Glomerular visceral epithelial cell (primary cell): ENCODE measurements around the gene CAPN15.

Experiments used
- DNase-seq: peaks from one replicate; pipeline ENCODE4 v3.0.0-alpha.2; 2016; ENCODE audit errors: extremely low spot score

Gene CAPN15

DNA sequence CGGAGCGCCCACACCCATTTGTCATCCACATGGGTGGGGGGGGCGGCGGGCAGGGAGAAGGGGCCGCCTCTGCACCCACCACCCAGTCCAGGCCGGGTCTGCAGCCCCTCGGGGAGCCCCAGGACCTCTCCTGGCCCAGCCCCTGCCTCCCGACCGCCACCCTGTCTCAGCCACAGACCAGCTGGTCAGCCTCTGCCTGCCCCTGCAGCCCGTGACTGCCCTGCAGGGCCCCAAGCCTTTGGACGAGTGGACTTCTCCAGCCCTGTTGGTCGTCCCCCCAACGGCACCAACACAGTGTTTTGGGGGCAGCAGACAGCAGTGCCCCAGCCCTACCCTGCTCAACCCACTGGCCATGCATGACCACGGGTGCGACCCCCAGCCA lies 33.9 kb downstream of the CAPN15 start:
- DNase-seq: no peak

DNA sequence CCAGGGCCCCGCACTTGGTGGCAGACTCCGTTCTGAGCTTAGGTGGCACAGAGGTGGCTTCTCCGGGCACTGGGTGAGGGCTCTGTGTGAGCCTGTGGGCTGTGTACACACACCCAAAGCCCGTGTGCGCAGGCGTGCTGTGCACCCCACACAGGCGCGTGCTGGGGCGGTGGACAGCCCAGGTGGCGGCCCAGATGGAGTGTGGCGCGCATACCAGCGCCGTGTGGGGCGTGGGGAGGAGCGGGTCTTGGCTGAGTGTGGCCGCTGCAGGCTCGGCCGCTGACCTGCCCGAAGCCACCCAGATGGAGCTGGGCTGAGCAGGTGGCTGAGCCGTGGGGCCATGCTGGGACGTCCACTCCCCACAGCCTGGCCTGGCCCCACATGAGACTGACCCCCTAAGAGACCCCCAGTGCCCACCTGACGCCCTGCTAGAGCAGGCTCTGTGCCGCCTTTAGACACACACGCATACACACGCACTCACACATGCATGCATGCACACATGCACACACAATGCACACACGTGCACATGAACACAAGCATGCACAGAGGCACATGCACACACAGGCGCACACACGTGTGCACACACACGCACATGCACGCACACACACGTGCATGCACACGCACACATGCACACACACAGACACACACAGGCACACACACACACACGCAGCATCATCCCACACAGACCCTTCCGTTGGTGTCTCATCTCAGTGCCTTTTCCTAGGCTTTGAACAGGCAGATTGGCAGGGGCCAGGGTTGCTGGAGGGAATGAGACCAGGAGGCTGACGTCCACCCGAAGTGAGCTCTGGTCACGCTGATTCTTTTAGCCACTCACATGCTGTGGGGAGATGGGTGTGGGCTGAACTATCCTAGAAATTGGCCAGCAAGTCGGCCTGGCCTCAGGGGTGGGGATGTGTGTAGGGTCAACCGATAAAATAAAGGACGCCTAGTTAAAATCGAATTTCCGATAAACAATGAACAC lies 34.7 kb downstream of the CAPN15 start:
- no peak for DNase-seq

DNA sequence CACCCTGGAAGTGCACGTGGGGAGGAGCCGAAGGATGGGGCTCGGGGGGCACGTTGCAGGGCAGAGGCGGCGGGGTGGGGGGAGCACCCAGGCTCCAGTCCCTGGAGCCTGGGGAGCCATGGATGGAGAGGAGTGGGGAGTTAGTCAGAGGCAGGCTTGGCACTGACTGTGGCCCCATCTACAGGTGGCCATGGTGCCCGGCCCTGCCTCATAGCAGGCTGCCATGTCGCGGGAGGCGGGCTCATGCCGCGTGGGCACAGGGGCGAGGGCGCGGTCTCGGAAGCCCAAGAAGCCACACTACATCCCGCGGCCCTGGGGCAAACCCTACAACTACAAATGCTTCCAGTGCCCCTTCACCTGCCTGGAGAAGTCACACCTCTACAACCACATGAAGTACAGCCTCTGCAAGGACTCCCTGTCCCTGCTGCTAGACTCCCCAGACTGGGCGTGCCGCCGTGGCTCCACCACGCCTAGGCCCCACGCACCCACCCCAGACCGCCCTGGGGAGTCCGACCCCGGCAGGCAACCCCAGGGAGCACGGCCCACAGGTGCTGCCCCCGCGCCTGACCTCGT lies 35.6 kb downstream of the CAPN15 start:
- DNase-seq: no peak

DNA sequence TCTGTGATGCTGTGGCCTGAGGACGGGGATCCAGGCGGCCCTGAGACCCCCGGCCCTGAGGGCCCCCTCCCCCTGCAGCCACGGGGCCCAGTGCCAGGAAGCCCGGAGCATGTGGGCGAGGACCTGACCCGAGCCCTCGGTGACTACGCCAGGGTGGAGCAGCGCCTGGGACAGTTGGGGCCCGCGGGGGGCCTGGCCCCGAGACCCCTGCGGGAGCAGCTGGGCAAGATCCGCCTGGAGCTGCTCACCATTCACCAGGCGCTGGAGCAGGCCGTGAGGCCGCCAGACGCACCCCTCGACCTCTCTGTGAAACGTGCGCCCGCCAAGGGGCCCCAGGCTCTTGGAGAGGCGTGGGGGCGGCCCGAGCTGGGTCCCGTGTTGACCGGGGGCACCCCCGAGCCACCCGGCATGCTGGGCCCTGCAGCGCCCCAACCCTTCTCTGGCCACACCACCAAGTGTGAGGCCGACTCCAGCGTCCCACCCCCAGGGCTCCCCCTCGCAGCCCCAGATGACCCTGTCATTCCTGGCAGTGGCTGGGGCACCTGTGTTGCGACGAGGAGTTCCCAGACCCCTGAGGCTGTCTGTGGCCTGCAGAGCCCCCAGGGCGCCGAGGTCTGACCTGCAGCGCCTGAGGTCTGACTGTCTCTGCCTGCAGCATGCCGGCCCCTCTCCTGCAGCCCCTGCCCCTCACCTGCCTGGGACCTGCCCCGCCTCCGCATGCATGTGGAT lies 37.3 kb downstream of the CAPN15 start:
- no peak for DNase-seq

DNA sequence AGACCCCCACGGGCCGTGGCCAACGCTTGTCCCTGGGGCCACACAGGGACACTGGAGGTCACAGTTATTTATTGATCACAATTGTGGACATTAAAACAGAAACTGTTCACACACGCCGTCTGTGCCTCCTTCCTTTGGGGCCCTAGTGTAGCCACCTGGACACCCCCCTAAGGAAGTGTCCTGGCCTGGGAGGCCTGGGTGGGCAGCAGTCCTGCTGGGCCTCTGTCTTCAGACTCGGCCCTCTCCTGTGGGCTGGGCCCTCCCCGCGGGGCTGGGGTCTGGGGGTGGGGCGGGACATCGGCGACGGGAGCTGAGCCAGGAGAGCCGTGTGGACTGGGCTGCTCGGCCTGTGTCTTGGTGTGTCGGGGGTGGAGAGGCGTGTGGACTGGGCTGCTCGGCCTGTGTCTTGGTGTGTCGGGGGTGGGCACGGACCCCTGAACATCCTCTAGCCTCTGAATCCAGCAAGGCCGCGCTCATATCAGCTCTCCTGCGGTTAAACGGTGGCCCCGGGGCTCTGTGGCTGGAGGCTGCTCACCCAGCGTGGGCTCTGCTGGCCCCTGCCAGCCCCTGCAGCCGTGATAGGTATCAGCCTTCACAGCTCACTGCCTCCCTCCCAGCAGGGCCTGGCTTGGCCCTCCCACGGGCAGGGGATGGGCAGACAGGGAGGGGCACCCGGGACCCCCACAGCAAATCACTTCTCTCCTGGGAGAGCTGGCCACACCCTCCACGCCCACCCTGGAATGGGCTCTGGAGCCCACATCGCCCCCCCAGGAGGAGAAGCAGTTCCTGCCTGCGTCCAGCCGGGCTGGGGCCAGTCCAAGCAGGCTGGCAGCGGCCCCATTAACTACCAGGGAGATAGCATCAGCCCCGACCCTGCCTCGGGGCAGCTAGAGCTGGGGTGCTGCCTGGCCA lies 38.2 kb downstream of the CAPN15 start:
- DNase-seq: no peak

DNA sequence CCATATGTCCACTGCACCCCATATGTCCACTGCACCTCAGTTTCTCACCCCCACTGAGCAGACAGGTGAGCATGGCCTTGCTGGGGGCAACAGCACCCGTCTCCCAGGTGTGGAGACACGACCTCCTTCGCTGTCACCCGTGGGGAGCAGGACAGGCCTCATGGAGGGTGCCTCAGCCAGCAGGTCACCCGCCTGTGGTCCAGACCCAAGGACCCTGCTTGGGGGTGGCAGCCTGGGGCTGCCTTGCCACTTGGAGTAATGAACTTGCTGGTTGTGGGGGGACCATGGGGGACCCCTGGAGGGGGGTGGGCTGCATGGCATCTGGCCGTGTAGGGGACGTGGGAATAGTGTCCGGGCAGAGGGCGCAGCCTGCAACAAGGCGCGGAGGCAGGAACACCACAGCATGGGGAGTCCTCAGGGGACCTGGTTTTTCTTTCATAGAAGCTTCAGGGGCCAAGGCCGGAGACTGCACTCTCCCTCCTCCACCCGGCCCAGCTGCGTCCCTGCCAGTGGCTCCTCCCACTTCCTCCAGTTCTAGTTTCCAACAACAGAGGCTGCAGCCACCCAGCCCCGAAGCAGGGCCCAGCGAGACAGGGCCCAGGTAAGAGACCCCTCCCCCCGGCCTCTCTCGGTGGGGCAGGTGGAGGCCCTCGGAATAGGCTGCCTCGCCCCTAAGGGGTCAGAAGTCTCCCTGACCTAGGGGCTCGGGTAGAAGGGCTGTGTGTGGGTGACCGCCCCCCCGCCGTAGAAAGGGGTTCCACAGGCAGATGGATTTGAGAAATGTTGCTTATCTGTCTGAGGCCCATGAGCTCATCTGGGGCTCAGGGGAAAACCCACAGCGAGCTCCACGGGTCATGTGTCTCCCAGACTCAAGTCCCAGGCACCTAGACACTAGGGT lies 39.2 kb downstream of the CAPN15 start, which contains the start of gene NHLRC4:
Gene NHLRC4, plus strand, starts transcription at position 531 of the 898 bp plus-strand sequence. CDS start 1,043 bp downstream, outside the sequence.
- DNase-seq: no peak

DNA sequence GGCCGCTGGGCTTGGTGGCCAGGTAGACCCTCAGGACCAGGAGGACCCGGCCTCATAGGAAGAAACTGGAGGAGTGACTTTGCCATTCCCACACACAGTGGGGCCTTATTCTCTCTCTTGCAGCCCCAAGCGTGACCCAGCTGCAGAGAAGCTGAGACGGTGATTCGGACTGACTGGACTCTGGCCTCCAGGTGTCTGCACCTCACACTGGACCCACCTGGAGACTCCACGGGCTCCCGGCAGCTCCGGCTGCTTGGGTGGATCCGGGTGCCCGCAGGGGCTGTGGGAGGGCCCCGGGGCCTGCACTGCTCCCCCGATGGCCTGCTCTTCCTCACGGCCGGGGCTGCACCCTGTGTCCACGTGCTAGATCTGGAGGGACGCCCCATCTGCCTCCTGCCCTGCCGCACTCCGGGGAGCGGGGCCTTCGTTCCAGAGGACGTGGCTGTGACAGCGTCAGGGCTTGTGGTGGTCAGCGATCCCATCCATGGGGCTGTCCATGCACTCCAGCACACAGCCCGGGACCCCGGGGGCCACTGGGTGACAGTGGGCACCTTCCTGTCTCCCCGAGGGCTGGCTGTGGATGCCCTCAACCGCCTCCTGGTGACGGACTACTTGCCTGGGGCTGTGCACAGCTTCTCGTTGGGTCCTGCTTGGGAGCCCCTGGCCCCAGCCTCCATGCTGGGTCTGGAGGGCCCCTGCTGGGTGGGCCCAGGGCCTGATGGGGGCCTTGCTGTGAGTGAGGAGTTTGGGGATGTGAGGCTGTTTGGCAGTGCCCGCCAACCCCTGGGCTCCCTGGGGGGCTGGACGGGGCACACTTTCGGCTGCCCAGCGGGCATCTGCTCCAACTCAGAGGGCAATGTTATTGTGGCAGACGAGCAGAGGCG lies 40.1 kb downstream of the CAPN15 start:
- no peak for DNase-seq

DNA sequence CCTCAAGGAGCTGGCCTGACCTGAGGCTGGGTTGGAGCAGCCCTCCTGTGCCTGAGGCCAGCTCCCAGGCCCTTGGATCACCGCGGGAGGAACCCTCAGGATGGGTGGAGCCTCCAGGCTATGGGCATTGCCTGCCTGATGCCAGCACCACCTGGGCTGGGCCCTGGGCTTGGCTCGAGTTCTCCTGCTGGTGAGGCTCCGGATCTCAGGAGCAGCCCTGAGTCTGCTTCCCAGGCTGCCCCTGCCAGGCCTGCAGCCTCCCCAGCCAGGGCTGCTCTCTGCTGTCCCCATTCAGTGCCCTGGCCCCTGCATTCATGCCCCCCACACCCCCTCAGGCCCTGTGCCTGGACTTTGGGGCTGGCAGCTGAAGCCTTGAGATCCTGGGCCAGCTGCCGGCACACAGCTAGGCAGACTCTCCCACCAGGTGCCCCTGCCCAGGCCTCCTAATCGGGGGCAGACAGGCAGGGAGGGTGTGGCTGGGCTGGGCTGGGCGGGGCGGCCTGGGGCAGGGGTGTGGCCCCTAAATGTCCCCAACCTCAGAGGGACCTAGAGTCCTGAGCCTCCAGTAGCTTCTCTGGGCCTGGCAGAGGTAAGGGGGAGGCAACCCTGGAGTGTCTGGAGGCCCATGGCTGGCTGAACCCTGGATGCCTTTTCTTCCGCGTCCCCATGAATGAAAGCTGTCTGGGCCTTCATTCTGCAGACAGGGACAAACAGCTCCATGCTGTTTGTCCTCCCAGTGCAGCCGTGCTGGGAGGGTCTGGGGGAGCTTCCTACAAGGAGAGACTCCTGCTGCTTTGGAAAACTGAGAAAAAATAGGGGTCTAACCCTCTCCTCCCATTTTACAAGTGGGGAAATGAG lies 41.1 kb downstream of the CAPN15 start:
- no peak for DNase-seq

DNA sequence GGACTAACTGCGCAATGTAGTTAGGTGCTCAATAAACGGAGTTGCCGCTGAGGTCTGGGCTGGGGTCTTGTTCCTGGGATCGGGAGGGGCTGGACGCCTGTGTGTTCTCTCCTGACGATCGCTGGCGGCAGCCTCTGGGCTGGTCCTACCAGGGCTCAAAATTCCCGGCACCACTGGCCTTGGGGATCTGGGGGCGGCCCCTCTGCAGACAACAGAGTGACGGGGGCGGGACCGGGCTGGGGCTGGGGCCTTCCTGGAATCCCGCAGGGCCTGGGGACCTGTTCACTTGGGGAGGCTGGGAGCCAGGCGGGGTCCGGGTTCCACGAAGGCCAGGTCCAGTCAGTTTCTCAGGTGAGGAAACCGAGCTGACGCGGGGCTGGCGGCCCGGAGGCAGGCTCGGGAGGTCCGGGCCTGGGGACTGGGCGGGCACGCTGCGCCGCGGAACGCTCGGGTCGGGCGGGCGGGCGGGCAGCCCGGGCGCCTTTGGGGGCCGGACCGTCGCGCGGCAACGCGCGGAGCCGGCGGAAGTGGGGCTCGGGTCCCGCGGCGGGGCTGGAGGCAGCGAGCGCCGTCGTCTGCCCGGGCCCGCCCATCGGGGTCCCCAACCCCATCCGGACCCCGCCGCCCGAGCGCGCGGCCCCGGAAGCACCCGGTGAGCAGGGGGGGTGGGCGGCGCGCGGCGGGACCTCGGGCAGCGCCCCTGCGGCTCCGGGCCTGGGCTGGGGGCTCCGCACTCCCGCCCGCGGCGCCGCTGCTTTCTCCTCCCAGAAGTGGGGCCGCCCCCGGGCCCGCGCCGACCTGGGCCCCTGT lies 42.1 kb downstream of the CAPN15 start, which contains the start of gene PIGQ:
Gene PIGQ, plus strand, starts transcription at position 524 of the 810 bp plus-strand sequence. CDS start 4,107 bp downstream, outside the sequence.
- peak; percentile 63 for DNase-seq

DNA sequence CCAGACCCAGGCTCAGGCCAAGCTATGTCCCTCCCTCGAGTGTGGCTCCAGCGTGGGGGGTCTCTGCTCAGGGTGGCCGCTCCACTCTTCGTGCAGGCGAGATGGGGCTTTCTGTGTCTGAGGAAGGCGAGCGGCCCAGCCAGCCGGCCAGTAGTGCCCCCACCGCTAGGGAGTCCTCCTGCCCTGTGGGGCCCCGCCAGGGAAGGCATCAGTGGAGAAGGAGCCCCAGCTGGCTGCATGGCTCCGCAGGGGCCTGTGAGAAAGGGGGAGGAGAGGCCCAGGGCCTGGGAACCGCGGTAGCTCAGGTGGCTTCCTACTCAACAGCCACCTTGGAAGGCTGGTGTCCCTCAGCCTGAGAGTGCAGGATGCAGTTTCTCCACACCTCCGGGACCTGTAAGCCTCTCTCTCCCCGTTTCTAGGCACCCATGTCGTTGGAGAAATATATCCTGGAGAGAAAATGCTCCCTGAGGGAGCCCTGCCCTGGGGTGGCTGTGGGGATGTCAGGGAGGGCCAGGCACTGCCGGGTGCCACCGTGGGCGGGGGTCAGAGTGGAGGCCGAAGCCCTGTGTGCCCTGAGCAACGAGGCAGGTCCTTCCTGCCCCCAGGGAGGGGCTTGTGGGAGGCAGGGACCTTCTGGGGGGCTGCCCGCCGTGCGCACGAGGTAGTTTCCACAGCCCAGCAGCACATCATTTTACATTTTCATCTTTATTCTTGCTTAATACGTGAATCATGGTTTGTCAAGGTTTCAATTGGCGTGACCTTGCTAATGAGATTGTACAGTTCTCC lies 45.5 kb downstream of the CAPN15 start:
- no peak for DNase-seq

DNA sequence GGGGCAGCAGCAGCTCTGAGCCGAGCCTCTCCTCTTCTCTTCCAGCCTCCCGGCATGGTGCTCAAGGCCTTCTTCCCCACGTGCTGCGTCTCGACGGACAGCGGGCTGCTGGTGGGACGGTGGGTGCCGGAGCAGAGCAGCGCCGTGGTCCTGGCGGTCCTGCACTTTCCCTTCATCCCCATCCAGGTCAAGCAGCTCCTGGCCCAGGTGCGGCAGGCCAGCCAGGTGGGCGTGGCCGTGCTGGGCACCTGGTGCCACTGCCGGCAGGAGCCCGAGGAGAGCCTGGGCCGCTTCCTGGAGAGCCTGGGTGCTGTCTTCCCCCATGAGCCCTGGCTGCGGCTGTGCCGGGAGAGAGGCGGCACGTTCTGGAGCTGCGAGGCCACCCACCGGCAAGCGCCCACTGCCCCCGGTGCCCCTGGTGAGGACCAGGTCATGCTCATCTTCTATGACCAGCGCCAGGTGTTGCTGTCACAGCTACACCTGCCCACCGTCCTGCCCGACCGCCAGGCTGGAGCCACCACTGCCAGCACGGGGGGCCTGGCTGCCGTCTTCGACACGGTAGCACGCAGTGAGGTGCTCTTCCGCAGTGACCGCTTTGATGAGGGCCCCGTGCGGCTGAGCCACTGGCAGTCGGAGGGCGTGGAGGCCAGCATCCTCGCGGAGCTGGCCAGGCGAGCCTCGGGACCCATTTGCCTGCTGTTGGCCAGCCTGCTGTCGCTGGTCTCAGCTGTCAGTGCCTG lies 46.7 kb downstream of the CAPN15 start:
- no peak for DNase-seq

DNA sequence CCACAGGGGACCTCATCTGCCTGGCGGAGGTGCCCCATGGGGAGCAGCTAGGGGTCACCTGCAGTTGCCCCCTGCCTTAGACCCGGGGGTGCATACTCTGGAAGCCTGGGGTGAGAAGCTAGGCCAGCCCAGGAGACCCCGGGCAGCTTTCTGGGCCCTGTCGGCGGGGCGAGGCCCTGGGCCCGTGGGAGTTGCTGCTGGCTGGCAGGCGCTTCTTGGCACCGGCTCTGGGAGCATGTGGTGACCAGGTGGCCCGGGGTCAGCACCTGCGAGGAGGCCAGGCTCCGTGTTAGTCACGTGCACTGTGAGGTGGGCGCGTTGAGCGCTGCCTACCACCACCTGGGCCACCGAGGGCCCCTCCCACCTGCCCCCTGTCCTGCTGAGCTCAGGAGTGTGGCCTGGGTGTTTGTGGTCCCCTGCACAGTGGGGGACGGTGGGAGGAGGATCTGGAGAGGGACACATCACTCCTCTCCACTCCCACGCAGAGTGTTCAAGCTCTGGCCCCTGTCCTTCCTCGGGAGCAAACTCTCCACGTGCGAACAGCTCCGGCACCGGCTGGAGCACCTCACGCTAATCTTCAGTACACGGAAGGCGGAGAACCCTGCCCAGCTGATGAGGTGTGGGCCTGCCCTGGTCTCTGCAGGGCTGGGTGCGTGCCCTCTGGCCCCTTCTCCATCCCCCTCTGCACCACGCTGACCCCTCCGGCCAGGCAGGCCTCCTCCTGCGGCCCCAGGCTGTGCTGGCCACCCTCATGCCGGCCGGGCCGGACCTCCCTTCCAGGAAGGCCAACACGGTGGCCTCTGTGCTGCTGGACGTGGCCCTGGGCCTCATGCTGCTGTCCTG lies 48.1 kb downstream of the CAPN15 start:
- no peak for DNase-seq

DNA sequence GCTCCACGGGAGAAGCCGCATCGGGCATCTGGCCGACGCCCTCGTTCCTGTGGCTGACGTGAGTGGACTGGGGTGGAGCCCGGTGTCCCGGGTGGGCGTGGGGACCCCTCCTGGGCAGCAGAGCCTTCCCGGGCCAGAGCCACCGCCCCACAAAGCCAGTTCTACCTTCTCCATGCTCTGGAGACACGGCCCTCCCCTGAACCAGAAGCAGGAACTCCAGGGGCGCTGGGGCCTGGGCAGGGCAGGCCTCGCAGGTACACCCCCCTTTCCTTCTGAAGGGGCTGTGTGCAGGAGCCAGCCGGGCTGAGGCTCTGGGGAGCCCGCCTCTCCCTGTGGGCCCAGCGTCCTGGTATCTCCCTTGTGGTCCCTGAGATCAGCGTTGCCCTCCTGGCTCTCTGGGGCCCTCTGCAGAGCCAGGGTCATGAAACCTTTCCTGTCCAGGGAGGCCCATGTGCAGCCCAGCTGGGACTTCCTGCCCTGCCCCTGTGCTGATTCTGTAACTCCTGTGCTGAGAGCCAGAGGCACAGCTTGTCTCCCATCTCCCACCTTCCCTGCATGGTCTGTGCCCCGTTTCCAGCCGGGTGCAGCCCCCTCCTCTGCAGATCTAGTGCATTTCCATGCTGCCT lies 48.8 kb downstream of the CAPN15 start:
- DNase-seq: no peak

DNA sequence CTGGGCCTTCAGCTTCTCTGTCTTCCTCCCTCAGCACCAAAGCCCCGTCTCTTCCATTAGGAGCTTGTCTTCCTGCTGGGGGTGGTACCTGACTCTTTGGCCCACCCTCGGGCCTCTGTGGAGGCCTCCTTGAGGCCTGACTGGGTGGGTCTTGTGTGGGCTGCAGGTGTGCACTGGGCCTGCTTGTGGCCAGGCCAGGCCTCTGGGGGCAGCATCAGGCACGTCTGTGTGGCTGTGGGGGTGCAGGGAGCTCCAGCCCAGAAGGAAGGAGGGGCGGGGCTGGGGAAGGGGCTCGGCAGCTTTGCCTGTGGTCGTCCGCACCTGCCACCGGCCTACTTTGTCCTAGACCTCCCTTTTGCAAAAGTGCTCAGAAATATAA lies 49.3 kb downstream of the CAPN15 start:
- DNase-seq: no peak
